Ovary (tissue), 3 donors: ENCODE measurements around the gene TAOK2.

Experiments
- EP300 ChIP-seq: sonication (generic); formaldehyde crosslinking; IDR thresholded peaks from one replicate; pipeline ENCODE4 v1.6.1; 2017; ENCODE audit warnings: antibody characterized with exemption
- TF ChIP-seq, protein P1 (sequence below), 3 donors: fragments of 450-650 bp in 2 of 3; fragments of 200-600 bp in 1 of 3; IDR thresholded peaks; one replicate each; pipeline versions ENCODE4 v1.5.1 to v1.8.0; 2016 to 2022; ENCODE audit warnings: antibody characterized with exemption in 3 of 3, mild to moderate bottlenecking in 1 of 3
- donor health status: DM: no; HTN: no; CAD: no.

DNA sequence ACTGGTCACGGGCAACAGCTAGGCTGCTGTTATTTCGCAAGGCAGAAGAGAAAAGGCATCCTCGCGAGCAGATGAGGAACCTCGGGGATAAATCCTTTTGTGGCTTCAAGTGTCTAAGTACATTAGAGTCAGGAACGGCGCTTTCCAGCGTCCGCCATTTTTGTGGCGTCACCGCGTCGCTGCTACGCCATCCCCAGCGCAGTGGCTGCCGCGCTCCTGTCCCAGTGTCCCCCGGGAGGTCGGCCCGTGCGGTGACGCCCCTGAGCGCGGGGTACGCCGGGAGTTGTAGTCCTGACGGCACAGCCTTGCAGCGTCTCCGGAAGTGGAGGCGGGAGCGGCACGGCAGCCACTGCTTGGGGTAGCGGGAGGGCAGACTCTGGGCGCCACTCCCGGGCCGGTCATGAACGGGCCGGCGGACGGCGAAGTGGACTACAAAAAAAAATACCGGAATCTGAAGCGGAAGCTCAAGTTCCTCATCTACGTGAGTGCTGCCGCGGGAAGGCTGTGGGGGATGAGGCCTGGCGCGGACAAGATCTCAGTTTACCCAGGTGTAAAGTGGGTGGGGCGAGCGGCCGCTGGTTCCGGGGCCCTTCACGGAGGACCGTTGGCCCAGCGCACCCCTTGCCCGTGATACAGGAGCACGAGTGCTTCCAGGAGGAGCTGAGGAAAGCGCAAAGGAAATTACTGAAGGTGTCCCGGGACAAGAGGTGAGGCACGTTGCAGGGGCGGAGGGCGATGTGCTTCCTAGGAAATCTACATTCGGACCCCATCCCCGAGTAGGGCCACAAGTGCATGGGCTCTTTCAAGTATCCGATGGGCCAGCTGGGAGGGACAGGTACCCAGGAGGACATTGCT lies 22.5 kb downstream of the TAOK2 start, which contains the start of gene INO80E:
- TF ChIP-seq, protein P1, sequence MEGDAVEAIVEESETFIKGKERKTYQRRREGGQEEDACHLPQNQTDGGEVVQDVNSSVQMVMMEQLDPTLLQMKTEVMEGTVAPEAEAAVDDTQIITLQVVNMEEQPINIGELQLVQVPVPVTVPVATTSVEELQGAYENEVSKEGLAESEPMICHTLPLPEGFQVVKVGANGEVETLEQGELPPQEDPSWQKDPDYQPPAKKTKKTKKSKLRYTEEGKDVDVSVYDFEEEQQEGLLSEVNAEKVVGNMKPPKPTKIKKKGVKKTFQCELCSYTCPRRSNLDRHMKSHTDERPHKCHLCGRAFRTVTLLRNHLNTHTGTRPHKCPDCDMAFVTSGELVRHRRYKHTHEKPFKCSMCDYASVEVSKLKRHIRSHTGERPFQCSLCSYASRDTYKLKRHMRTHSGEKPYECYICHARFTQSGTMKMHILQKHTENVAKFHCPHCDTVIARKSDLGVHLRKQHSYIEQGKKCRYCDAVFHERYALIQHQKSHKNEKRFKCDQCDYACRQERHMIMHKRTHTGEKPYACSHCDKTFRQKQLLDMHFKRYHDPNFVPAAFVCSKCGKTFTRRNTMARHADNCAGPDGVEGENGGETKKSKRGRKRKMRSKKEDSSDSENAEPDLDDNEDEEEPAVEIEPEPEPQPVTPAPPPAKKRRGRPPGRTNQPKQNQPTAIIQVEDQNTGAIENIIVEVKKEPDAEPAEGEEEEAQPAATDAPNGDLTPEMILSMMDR (IDR thresholded peaks at IDR 0.05), result no peak
- no peak for TF ChIP-seq EP300
